Astrocyte (in vitro differentiated cells and primary cell): Measurements from ENCODE around the gene MACROH2A1. TPM values are rescaled to one million over a fixed set of nuclear protein-coding genes. Genes with fewer than 3 reads are reported as not detected.

Source experiments
- DNase-seq: peaks from one replicate; pipeline ENCODE4 v3.0.0-alpha.2; 2010; ENCODE audit warnings: low read depth
- FAIRE-seq: peaks from 2 replicates; lab custom pipeline; 2011; peaks lifted over from hg19 to GRCh38; lab: Jason Lieb, UNC
- H2AFZ ChIP-seq: 2 replicates; pipeline ENCODE4 v1.6.0; 2012; ENCODE audit warnings: low read depth, low read length, inconsistent platforms
- H3K27ac ChIP-seq: 2 replicates; pipeline ENCODE4 v1.5.1; 2011; ENCODE audit warnings: low read depth, low read length, inconsistent platforms
- H3K27me3 ChIP-seq: 2 replicates; pipeline ENCODE4 v1.6.0; 2011; ENCODE audit warnings: low read length, inconsistent platforms; ENCODE audit not compliant: insufficient read depth
- H3K36me3 ChIP-seq: 2 replicates; pipeline ENCODE4 v1.5.1; 2011; ENCODE audit warnings: low read length, inconsistent platforms; ENCODE audit not compliant: insufficient read depth
- H3K4me1 ChIP-seq: 2 replicates; pipeline ENCODE4 v1.5.1; 2011; ENCODE audit warnings: low read length, inconsistent platforms; ENCODE audit not compliant: insufficient read depth
- H3K4me2 ChIP-seq: 2 replicates; pipeline ENCODE4 v1.6.0; 2012; ENCODE audit warnings: low read length, inconsistent platforms
- H3K4me3 ChIP-seq: 2 replicates; pipeline ENCODE4 v1.5.1; 2011; ENCODE audit warnings: low read depth, mild to moderate bottlenecking, low read length, inconsistent platforms; ENCODE audit not compliant: insufficient read depth
- H3K79me2 ChIP-seq: 2 replicates; pipeline ENCODE4 v1.6.0; 2012; ENCODE audit warnings: mild to moderate bottlenecking, low read length, inconsistent platforms; ENCODE audit not compliant: insufficient read depth
- H3K9ac ChIP-seq: 2 replicates; pipeline ENCODE4 v1.6.0; 2012; ENCODE audit warnings: mild to moderate bottlenecking, low read length, inconsistent platforms
- H3K9me3 ChIP-seq: 2 replicates; pipeline ENCODE4 v1.5.1; 2012; ENCODE audit warnings: low read depth, mild to moderate bottlenecking, low read length, inconsistent platforms; ENCODE audit not compliant: insufficient read depth
- H4K20me1 ChIP-seq: 2 replicates; pipeline ENCODE4 v1.6.0; 2012; ENCODE audit warnings: low read length, inconsistent platforms; ENCODE audit not compliant: insufficient read depth
- H3K27ac Mint-ChIP-seq: one replicate; pipeline ENCODE4 v1.8.0; 2021; ENCODE audit warnings: mild to moderate bottlenecking, mixed read lengths; ENCODE audit not compliant: unreplicated experiment
- H3K27me3 Mint-ChIP-seq: one replicate; pipeline ENCODE4 v1.8.0; 2021; ENCODE audit warnings: low read depth, mixed read lengths; ENCODE audit not compliant: unreplicated experiment
- H3K36me3 Mint-ChIP-seq: one replicate; pipeline ENCODE4 v1.8.0; 2021; ENCODE audit warnings: low read depth, mixed read lengths; ENCODE audit not compliant: unreplicated experiment
- H3K4me1 Mint-ChIP-seq: one replicate; pipeline ENCODE4 v1.8.0; 2021; ENCODE audit warnings: low read depth, mixed read lengths; ENCODE audit not compliant: unreplicated experiment
- H3K4me3 Mint-ChIP-seq: one replicate; pipeline ENCODE4 v1.8.0; 2021; ENCODE audit warnings: mild to moderate bottlenecking, moderate library complexity, mixed read lengths; ENCODE audit not compliant: unreplicated experiment
- H3K9me3 Mint-ChIP-seq: one replicate; pipeline ENCODE4 v1.8.0; 2021; ENCODE audit warnings: mild to moderate bottlenecking, mixed read lengths; ENCODE audit not compliant: unreplicated experiment
- EZH2 ChIP-seq: IDR thresholded peaks from 2 replicates; pipeline ENCODE4 v1.6.1; 2012; ENCODE audit warnings: mild to moderate bottlenecking, low read length, inconsistent platforms; ENCODE audit not compliant: insufficient read depth
- total RNA-seq: library from RNA; stranded (reverse); gene quantifications from 2 replicates; pipeline ENCODE4 v1.2.1, GENCODE V29; 2021
- TF ChIP-seq, protein P1 (sequence below): IDR thresholded peaks from 2 replicates; pipeline ENCODE4 v1.5.1; 2011; ENCODE audit warnings: low read depth, mild to moderate bottlenecking, inconsistent platforms, low read length, moderate library complexity; ENCODE audit not compliant: insufficient read depth

Gene MACROH2A1
- total RNA-seq, 1 donor from 2014 or later, result 143 TPM

DNA sequence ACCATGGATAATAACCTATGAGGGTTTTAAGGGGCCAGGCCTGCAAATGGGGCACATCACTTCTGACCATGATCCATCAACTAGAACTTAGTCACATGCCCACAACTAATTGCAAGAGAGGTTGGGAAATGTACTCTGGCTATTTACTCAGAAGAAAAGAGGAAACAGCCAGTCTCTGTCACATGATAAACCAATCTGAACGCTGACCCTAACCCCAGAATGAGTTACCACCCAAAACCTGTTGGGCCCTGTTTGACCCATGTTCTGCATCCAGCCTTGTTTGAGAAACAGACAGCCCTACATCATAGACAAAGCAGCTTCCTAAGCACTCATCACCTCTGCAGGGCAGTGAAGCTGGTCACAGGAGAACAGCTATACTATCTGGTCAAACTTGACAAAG is 5.8 kb downstream of the MACROH2A1 start:
- no peak for TF ChIP-seq EZH2
- TF ChIP-seq, protein P1, sequence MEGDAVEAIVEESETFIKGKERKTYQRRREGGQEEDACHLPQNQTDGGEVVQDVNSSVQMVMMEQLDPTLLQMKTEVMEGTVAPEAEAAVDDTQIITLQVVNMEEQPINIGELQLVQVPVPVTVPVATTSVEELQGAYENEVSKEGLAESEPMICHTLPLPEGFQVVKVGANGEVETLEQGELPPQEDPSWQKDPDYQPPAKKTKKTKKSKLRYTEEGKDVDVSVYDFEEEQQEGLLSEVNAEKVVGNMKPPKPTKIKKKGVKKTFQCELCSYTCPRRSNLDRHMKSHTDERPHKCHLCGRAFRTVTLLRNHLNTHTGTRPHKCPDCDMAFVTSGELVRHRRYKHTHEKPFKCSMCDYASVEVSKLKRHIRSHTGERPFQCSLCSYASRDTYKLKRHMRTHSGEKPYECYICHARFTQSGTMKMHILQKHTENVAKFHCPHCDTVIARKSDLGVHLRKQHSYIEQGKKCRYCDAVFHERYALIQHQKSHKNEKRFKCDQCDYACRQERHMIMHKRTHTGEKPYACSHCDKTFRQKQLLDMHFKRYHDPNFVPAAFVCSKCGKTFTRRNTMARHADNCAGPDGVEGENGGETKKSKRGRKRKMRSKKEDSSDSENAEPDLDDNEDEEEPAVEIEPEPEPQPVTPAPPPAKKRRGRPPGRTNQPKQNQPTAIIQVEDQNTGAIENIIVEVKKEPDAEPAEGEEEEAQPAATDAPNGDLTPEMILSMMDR, result no peak
- peaks cover 5% of the 10 kb centered on the region for H3K36me3 ChIP-seq
- peak overlapping the region; percentile 9 for H3K27ac ChIP-seq
- no peaks in the 10 kb centered on the region for H3K9me3 ChIP-seq
- DNase-seq, result no peak
- H4K20me1 ChIP-seq, result peaks cover 88% of the 10 kb centered on the region
- FAIRE-seq, result no peak
- peak overlapping the region; percentile 23 for H3K4me3 Mint-ChIP-seq
- H3K4me1 Mint-ChIP-seq, result peaks cover 70% of the 10 kb centered on the region
- peak overlapping the region; percentile 63 for H3K27ac Mint-ChIP-seq
- no peaks in the 10 kb centered on the region for H3K27me3 ChIP-seq
- H3K9ac ChIP-seq, result no peak overlapping the region
- H3K4me3 ChIP-seq, result no peak overlapping the region
- peaks cover 16% of the 10 kb centered on the region for H3K36me3 Mint-ChIP-seq
- no peak overlapping the region for H2AFZ ChIP-seq
- no peaks in the 10 kb centered on the region for H3K27me3 Mint-ChIP-seq
- H3K9me3 Mint-ChIP-seq, result no peaks in the 10 kb centered on the region
- H3K4me2 ChIP-seq, result peak overlapping the region; percentile 66
- H3K4me1 ChIP-seq, result peaks cover 64% of the 10 kb centered on the region
- peaks cover 99% of the 10 kb centered on the region for H3K79me2 ChIP-seq

DNA sequence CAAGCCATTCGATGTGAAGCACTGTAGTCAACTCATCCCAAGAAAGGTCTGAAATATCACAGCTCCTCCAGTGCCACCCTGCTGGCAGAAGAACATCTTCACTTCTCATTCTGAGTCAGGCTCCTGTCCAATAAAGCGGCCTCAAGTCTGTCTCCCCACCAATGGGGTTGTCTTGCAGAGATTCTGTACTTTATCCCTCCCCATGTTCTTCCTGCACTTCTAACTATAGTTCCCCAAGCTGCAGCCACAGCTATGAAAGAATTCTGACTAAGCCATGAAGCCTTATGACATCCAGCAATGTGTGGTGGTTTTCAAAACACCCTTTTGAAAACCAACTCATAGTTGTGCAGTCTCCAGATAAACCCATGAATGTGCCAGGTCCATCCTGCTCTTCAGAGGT is 6.8 kb downstream of the MACROH2A1 start:
- FAIRE-seq (no peak), DNase-seq (peak; percentile 92)
- Histone ChIP-seq H3K36me3 (peaks cover 8% of the 10 kb centered on the region), H4K20me1 (peaks cover 83% of the 10 kb centered on the region), H3K9me3 (no peaks in the 10 kb centered on the region), H3K9ac (peak overlapping the region; percentile 72), H3K4me2 (peak overlapping the region; percentile 66), H3K27me3 (no peaks in the 10 kb centered on the region), H3K27ac (peak overlapping the region; percentile 95), H3K4me3 (no peak overlapping the region), H3K4me1 (peaks cover 60% of the 10 kb centered on the region), H3K79me2 (peaks cover 98% of the 10 kb centered on the region), H2AFZ (no peak overlapping the region)
- TF ChIP-seq EZH2, result no peak
- TF ChIP-seq, protein P1, result no peak
- Mint-ChIP-seq H3K9me3 (no peaks in the 10 kb centered on the region), H3K4me1 (peaks cover 74% of the 10 kb centered on the region), H3K36me3 (peaks cover 21% of the 10 kb centered on the region), H3K4me3 (peak overlapping the region; percentile 66), H3K27me3 (no peaks in the 10 kb centered on the region), H3K27ac (peak overlapping the region; percentile 98)

DNA sequence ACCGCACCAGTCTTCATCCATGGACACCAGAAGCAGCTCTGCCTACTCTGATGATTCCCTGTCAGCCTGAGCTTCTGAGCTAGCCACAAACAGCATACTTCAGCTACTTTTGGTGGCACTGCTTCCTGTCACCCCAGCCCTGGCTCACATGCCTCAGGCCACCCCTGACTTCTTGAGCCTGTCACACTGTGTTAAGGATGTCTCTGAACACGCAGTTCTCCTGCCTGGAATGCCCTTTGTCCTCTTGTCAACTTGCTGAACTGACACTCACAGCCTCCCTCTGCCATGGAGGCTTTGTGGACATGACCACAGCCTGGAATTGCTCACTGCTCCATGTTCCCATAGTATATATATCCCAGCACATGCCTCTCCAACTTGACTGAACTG is 7.2 kb downstream of the MACROH2A1 start:
- H3K27ac ChIP-seq, result peak overlapping the region; percentile 95
- peaks cover 8% of the 10 kb centered on the region for H3K36me3 ChIP-seq
- H2AFZ ChIP-seq, result no peak overlapping the region
- Mint-ChIP-seq H3K4me3 (peak overlapping the region; percentile 66), H3K27me3 (no peaks in the 10 kb centered on the region), H3K9me3 (no peaks in the 10 kb centered on the region), H3K27ac (peak overlapping the region; percentile 98), H3K4me1 (peaks cover 74% of the 10 kb centered on the region), H3K36me3 (peaks cover 21% of the 10 kb centered on the region)
- DNase-seq, result no peak
- no peaks in the 10 kb centered on the region for H3K27me3 ChIP-seq
- peak overlapping the region; percentile 35 for H3K4me3 ChIP-seq
- no peaks in the 10 kb centered on the region for H3K9me3 ChIP-seq
- peak overlapping the region; percentile 66 for H3K4me2 ChIP-seq
- H3K9ac ChIP-seq, result peak overlapping the region; percentile 72
- peaks cover 81% of the 10 kb centered on the region for H4K20me1 ChIP-seq
- TF ChIP-seq EZH2, result no peak
- TF ChIP-seq, protein P1, result no peak
- no peak for FAIRE-seq
- H3K79me2 ChIP-seq, result peaks cover 98% of the 10 kb centered on the region
- H3K4me1 ChIP-seq, result peaks cover 61% of the 10 kb centered on the region
